Suprapubic skin (tissue), 4 donors: Measurements from ENCODE around the gene AGPAT2. TPM values are rescaled to one million over a fixed set of nuclear protein-coding genes. Genes with fewer than 3 reads are reported as not detected.

ENCODE experiments used
- DNase-seq, 2 donors: peaks; one replicate each; pipeline ENCODE4 v3.0.0-alpha.2; 2019; ENCODE audit warnings: low spot score in 2 of 2
- H3K27ac ChIP-seq: fragments of 200-600 bp; sonication (generic); one replicate; pipeline ENCODE4 v1.5.1; 2019
- H3K27me3 ChIP-seq: fragments of 200-600 bp; sonication (generic); one replicate; pipeline ENCODE4 v1.5.1; 2019
- H3K36me3 ChIP-seq: fragments of 200-600 bp; sonication (generic); one replicate; pipeline ENCODE4 v1.5.1; 2019
- H3K4me1 ChIP-seq: fragments of 200-600 bp; sonication (generic); one replicate; pipeline ENCODE4 v1.5.1; 2019
- H3K4me3 ChIP-seq: fragments of 200-600 bp; sonication (generic); one replicate; pipeline ENCODE4 v1.5.1; 2019; ENCODE audit warnings: mild to moderate bottlenecking
- H3K9me3 ChIP-seq: fragments of 200-600 bp; sonication (generic); one replicate; pipeline ENCODE4 v1.5.1; 2019
- EP300 ChIP-seq: sonication (generic); formaldehyde crosslinking; IDR thresholded peaks from one replicate; pipeline ENCODE4 v1.6.1; 2017; ENCODE audit warnings: antibody characterized with exemption
- POLR2A ChIP-seq, 2 donors: fragments of 450-650 bp; IDR thresholded peaks; one replicate each; pipeline ENCODE4 v1.6.1; 2017; ENCODE audit warnings: antibody characterized with exemption in 2 of 2, mild to moderate bottlenecking in 2 of 2, moderate library complexity in 2 of 2
- POLR2AphosphoS5 ChIP-seq, 3 donors: sonication (generic); formaldehyde crosslinking; IDR thresholded peaks; one replicate each; pipeline ENCODE4 v1.6.1; 2017; ENCODE audit warnings: antibody characterized with exemption in 3 of 3
- WGBS: methylation state at CpG from one replicate; pipeline ENCODE4 v1.1.5; 2018; 5-methylcytosine and 5-hydroxymethylcytosine counted together
- total RNA-seq, 4 donors: library from RNA; depleted of rRNA; stranded (reverse); fragments of >200 nt; gene quantifications; one replicate each; pipeline ENCODE4 v1.1.0, GENCODE V29; 2016
- TF ChIP-seq, protein P1 (sequence below), 2 donors: fragments of 200-600 bp in 1 of 2; fragments of 450-650 bp in 1 of 2; sonication (generic) in 1 of 2; IDR thresholded peaks; one replicate each; pipeline ENCODE4 v1.5.1; 2016 to 2019; ENCODE audit warnings: antibody characterized with exemption in 2 of 2, mild to moderate bottlenecking in 1 of 2, moderate library complexity in 1 of 2

The AGPAT2 gene
- total RNA-seq, 4 donors from 2014 or later = 43.5 to 73.2 (median 63.5) TPM

DNA sequence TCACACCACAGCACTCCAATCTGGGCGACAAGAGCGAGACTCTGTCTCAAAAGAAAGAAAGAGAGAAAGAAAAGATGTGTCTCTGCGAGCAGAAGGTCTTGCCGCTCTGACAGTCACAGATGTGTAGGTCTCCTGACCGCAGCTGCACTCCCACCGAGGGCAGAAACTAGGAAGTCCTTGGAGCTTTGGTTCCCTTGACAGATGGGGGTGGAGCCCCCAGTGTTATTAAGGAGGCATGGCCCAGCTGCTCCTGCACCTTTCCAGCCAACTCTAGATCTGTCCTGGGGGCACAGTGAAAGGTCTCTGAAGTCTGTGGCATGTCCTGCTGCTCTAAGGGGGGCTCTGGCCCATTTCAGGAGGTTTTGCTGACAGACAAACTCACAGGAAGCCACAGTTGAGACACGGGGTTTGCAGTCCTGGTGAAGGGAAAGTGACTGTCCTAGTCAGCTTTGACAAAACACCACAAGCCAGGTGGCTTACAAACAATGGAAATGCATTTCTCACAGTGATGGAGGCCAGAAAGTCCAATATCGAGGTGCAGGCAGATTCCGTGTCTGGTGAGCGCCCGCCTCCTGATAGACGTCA, 16.1 kb upstream of the AGPAT2 start:
- WGBS = 80% methylated on average over 12 of the region's 12 CpGs
- TF ChIP-seq, protein P1, sequence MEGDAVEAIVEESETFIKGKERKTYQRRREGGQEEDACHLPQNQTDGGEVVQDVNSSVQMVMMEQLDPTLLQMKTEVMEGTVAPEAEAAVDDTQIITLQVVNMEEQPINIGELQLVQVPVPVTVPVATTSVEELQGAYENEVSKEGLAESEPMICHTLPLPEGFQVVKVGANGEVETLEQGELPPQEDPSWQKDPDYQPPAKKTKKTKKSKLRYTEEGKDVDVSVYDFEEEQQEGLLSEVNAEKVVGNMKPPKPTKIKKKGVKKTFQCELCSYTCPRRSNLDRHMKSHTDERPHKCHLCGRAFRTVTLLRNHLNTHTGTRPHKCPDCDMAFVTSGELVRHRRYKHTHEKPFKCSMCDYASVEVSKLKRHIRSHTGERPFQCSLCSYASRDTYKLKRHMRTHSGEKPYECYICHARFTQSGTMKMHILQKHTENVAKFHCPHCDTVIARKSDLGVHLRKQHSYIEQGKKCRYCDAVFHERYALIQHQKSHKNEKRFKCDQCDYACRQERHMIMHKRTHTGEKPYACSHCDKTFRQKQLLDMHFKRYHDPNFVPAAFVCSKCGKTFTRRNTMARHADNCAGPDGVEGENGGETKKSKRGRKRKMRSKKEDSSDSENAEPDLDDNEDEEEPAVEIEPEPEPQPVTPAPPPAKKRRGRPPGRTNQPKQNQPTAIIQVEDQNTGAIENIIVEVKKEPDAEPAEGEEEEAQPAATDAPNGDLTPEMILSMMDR (IDR thresholded peaks at IDR 0.05) = no peak
- TF ChIP-seq POLR2A (IDR thresholded peaks at IDR 0.05) (no peak), POLR2AphosphoS5 (IDR thresholded peaks at IDR 0.05) (no peak), EP300 (no peak)
- no peaks in the 10 kb centered on the region for H3K9me3 ChIP-seq
- H3K27ac ChIP-seq = no peak overlapping the region
- no peaks in the 10 kb centered on the region for H3K36me3 ChIP-seq
- no peak for DNase-seq
- H3K27me3 ChIP-seq = peaks cover 18% of the 10 kb centered on the region
- H3K4me1 ChIP-seq = no peaks in the 10 kb centered on the region
- H3K4me3 ChIP-seq = no peak overlapping the region

- Histone ChIP-seq H3K4me3 (no peak overlapping the region), H3K27ac (no peak overlapping the region), H3K9me3 (no peaks in the 10 kb centered on the region), H3K27me3 (peaks cover 25% of the 10 kb centered on the region), H3K36me3 (no peaks in the 10 kb centered on the region), H3K4me1 (peaks cover 5% of the 10 kb centered on the region)
- no peak for TF ChIP-seq EP300
- TF ChIP-seq, protein P1 (IDR thresholded peaks at IDR 0.05) = no peak
- TF ChIP-seq POLR2AphosphoS5 (IDR thresholded peaks at IDR 0.05) = no peak
- no peak for TF ChIP-seq POLR2A (IDR thresholded peaks at IDR 0.05)
- no peak for DNase-seq
- WGBS = 71% methylated on average over 7 of the region's 10 CpGs
Observed at GRCh38 chr9:136701668-136702053, 14.4 kb upstream of the AGPAT2 start.

DNA sequence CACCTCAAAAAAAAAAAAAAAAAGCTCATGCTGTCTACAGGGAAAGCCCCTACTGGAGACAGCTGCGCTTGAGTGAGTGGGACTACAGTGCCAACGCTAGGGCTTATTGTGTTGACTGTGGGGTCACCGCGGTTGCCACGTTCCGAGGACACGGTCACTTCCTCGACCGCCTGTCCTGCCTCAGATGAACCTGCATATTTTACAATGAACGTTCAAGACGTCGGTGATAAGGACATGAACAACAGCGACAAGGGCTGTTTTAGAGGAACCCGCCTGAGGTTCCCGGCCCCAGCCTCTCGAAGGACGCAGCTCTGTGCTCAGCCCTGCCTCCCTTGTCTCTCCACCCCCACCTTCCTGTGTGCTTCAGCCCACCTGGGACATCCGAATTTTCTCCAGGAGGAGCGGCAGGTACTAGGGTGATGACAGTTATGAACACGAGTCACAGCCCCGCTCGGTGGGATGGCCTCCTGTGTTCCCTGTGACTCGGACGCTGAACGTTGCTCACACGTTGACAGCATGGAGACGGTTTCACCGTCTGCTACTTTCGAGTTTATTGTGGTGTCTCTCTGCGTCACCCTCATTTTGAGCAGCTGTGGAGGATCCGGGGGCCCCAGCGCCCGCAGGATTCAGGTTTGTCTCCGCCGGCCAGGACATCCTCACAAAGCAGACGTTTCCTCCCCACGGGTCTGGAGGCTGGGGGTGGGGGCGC, 13.9 kb upstream of the AGPAT2 start:
- peaks cover 5% of the 10 kb centered on the region for H3K4me1 ChIP-seq
- no peaks in the 10 kb centered on the region for H3K9me3 ChIP-seq
- no peak for DNase-seq
- TF ChIP-seq, protein P1 (IDR thresholded peaks at IDR 0.05) = no peak
- TF ChIP-seq POLR2A (IDR thresholded peaks at IDR 0.05) = no peak
- no peak for TF ChIP-seq POLR2AphosphoS5 (IDR thresholded peaks at IDR 0.05)
- no peak for TF ChIP-seq EP300
- H3K4me3 ChIP-seq = no peak overlapping the region
- H3K27ac ChIP-seq = no peak overlapping the region
- peaks cover 26% of the 10 kb centered on the region for H3K27me3 ChIP-seq
- 43% methylated on average over 27 of the region's 38 CpGs for WGBS
- no peaks in the 10 kb centered on the region for H3K36me3 ChIP-seq

GRCh38 chr9:136700304-136700703, 13.0 kb upstream of the AGPAT2 start:
- Histone ChIP-seq H3K27ac (no peak overlapping the region), H3K9me3 (no peaks in the 10 kb centered on the region), H3K4me1 (peaks cover 9% of the 10 kb centered on the region), H3K27me3 (peaks cover 27% of the 10 kb centered on the region), H3K36me3 (no peaks in the 10 kb centered on the region), H3K4me3 (no peak overlapping the region)
- WGBS = 57% methylated on average over 13 of the region's 13 CpGs
- DNase-seq = no peak
- TF ChIP-seq EP300 = no peak
- TF ChIP-seq, protein P1 (IDR thresholded peaks at IDR 0.05) = no peak
- TF ChIP-seq POLR2AphosphoS5 (IDR thresholded peaks at IDR 0.05) = no peak
- no peak for TF ChIP-seq POLR2A (IDR thresholded peaks at IDR 0.05)

DNA sequence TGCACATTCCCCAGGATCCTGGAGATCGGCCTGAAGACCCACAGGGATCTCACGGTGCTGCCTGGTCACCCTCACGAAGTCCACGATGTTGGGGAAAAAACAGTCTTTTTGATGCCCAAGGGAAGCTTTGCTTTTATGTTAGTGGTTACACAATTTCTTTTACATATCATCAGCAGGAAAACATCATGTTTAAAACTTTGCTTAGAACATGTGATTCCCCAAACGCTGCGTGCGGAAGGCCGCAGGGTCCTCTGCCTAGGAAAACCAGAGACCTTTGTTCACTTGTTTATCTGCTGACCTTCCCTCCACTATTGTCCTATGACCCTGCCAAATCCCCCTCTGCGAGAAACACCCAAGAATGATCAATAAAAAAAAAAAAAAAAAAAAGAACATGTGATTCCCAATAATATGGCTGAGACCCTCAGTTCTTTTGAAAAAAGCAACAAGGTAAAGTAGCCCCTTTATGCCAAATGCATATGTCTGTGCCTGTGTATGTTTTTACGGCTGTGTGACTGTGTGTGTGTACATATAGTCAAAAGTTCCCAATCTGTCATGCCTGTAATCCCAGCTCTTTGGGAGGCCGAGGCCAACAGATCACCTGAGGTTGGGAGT, 11.5 kb upstream of the AGPAT2 start:
- H3K27ac ChIP-seq = no peak overlapping the region
- DNase-seq = no peak
- whole genome bisulfite sequencing = 87% methylated on average over 11 of the region's 11 CpGs
- H3K36me3 ChIP-seq = no peaks in the 10 kb centered on the region
- no peak overlapping the region for H3K4me3 ChIP-seq
- peaks cover 25% of the 10 kb centered on the region for H3K4me1 ChIP-seq
- peaks cover 27% of the 10 kb centered on the region for H3K27me3 ChIP-seq
- H3K9me3 ChIP-seq = no peaks in the 10 kb centered on the region
- no peak for TF ChIP-seq POLR2AphosphoS5 (IDR thresholded peaks at IDR 0.05)
- no peak for TF ChIP-seq POLR2A (IDR thresholded peaks at IDR 0.05)
- no peak for TF ChIP-seq EP300
- TF ChIP-seq, protein P1 (IDR thresholded peaks at IDR 0.05) = no peak
